Mesodermal cell (in vitro differentiated cells): Measurements from ENCODE around the gene CATSPERB.
"Not testable (repeated sequence)": the region's sequence is repeated elsewhere in the genome, so short reads cannot be mapped to it uniquely, and the experiment has no call there.

Experiments
- H3K27ac ChIP-seq: 2 replicates; pipeline ENCODE4 v1.7.0; 2013; ENCODE audit warnings: mild to moderate bottlenecking, low read depth, low read length, moderate library complexity; ENCODE audit not compliant: severe bottlenecking
- H3K36me3 ChIP-seq: 2 replicates; pipeline ENCODE4 v1.7.1; 2013; ENCODE audit warnings: mild to moderate bottlenecking, low read length, moderate library complexity; ENCODE audit not compliant: control insufficient read depth, insufficient read depth
- H3K4me1 ChIP-seq: one replicate; pipeline ENCODE4 v1.7.1; 2013; ENCODE audit warnings: mild to moderate bottlenecking, low read length; ENCODE audit not compliant: insufficient read depth, control insufficient read depth, poor library complexity, severe bottlenecking
- H3K4me3 ChIP-seq: 2 replicates; pipeline ENCODE4 v1.7.0; 2013; ENCODE audit warnings: low read length, control low read depth, mild to moderate bottlenecking; ENCODE audit not compliant: insufficient read depth, poor library complexity, severe bottlenecking; ENCODE audit errors: extremely low read depth
- H3K9me3 ChIP-seq: 2 replicates; pipeline ENCODE4 v1.7.1; 2013; ENCODE audit warnings: mild to moderate bottlenecking, low read length, moderate library complexity; ENCODE audit not compliant: control insufficient read depth
- WGBS, 2 experiments: methylation state at CpG; one replicate each; pipeline ENCODE4 v1.1.5; 2013; ENCODE audit warnings: missing lambda C conversion rate in 2 of 2; ENCODE audit not compliant: insufficient coverage in 2 of 2; 5-methylcytosine and 5-hydroxymethylcytosine counted together

CATSPERB gene

GRCh38 chr14:91752961-91753360 is 21.1 kb upstream of the CATSPERB start:
- no peak overlapping the region for H3K27ac ChIP-seq
- 71 to 90% methylated on average over 1 of the region's 1 CpG for WGBS, 2 experiments

GRCh38 chr14:91751719-91752118 is 19.8 kb upstream of the CATSPERB start:
- WGBS, 2 experiments = no CpG with 5 or more reads among the region's 2 CpGs
- Histone ChIP-seq H3K4me1 (no peaks in the 10 kb centered on the region), H3K36me3 (no peaks in the 10 kb centered on the region), H3K4me3 (no peak overlapping the region), H3K9me3 (no peaks in the 10 kb centered on the region), H3K27ac (no peak overlapping the region)

More at GRCh38 chr14:91752961-91753360, 21.1 kb upstream of the CATSPERB start:
- Histone ChIP-seq H3K4me3 (no peak overlapping the region), H3K4me1 (no peaks in the 10 kb centered on the region), H3K9me3 (no peaks in the 10 kb centered on the region), H3K36me3 (no peaks in the 10 kb centered on the region)

- 93 to 100% methylated on average over 1 to 3 of the region's 3 CpGs for WGBS, 2 experiments
These were observed 18.8 kb upstream of the CATSPERB start for GRCh38 chr14:91750634-91751198.

GRCh38 chr14:91749868-91750267 is 18.0 kb upstream of the CATSPERB start:
- 57 to 86% methylated on average over 1 to 2 of the region's 2 CpGs for WGBS, 2 experiments
- Histone ChIP-seq H3K27ac (no peak overlapping the region), H3K9me3 (no peaks in the 10 kb centered on the region), H3K36me3 (no peaks in the 10 kb centered on the region), H3K4me1 (no peaks in the 10 kb centered on the region), H3K4me3 (no peak overlapping the region)

More at GRCh38 chr14:91750634-91751198, 18.8 kb upstream of the CATSPERB start:
- Histone ChIP-seq H3K36me3 (no peaks in the 10 kb centered on the region), H3K9me3 (no peaks in the 10 kb centered on the region), H3K4me1 (no peaks in the 10 kb centered on the region), H3K27ac (no peak overlapping the region), H3K4me3 (no peak overlapping the region)

- H3K4me3 ChIP-seq = no peak overlapping the region
- no CpG with 5 or more reads among the region's 2 CpGs for WGBS, 2 experiments
These were observed 16.2 kb upstream of the CATSPERB start for GRCh38 chr14:91748049-91748448.

GRCh38 chr14:91745344-91745743 is 13.5 kb upstream of the CATSPERB start:
- no peaks in the 10 kb centered on the region for H3K9me3 ChIP-seq
- H3K27ac ChIP-seq = no peak overlapping the region
- WGBS, 2 experiments = no CpG with 5 or more reads among the region's 1 CpG
- H3K4me1 ChIP-seq = no peaks in the 10 kb centered on the region
- H3K36me3 ChIP-seq = no peaks in the 10 kb centered on the region
- H3K4me3 ChIP-seq = no peak overlapping the region

More at GRCh38 chr14:91748049-91748448, 16.2 kb upstream of the CATSPERB start:
- Histone ChIP-seq H3K36me3 (no peaks in the 10 kb centered on the region), H3K27ac (no peak overlapping the region), H3K4me1 (no peaks in the 10 kb centered on the region), H3K9me3 (no peaks in the 10 kb centered on the region)

GRCh38 chr14:91744068-91744480 is 12.2 kb upstream of the CATSPERB start:
- Histone ChIP-seq H3K27ac (no peak overlapping the region), H3K4me1 (no peaks in the 10 kb centered on the region), H3K4me3 (no peak overlapping the region), H3K9me3 (no peaks in the 10 kb centered on the region), H3K36me3 (no peaks in the 10 kb centered on the region)
- 100% methylated on average over 2 of the region's 2 CpGs; no CpG with 5 or more reads in 1 of the 2 experiments for WGBS, 2 experiments

- no peak overlapping the region for H3K4me3 ChIP-seq
- no peak overlapping the region for H3K27ac ChIP-seq
- H3K9me3 ChIP-seq = no peaks in the 10 kb centered on the region
- WGBS, 2 experiments = 90 to 100% methylated on average over 1 to 2 of the region's 2 CpGs
- no peaks in the 10 kb centered on the region for H3K36me3 ChIP-seq
- no peaks in the 10 kb centered on the region for H3K4me1 ChIP-seq
These were observed 11.4 kb upstream of the CATSPERB start for GRCh38 chr14:91743305-91743653.

GRCh38 chr14:91742621-91743304 is 10.9 kb upstream of the CATSPERB start:
- 86% methylated on average over 1 of the region's 1 CpG; no CpG with 5 or more reads in 1 of the 2 experiments for WGBS, 2 experiments
- Histone ChIP-seq H3K4me3 (no peak overlapping the region), H3K36me3 (no peaks in the 10 kb centered on the region), H3K4me1 (no peaks in the 10 kb centered on the region), H3K27ac (no peak overlapping the region), H3K9me3 (no peaks in the 10 kb centered on the region)

- not testable (repeated sequence) for H3K27ac ChIP-seq, H3K4me3 ChIP-seq, H3K4me1 ChIP-seq, H3K9me3 ChIP-seq, H3K36me3 ChIP-seq
- WGBS, 2 experiments = 80 to 89% methylated on average over 1 of the region's 2 CpGs
These were observed 8.0 kb upstream of the CATSPERB start for GRCh38 chr14:91739867-91740266.

GRCh38 chr14:91737619-91738018 is 5.7 kb upstream of the CATSPERB start:
- no peak overlapping the region for H3K4me3 ChIP-seq
- no peak overlapping the region for H3K27ac ChIP-seq
- WGBS, 2 experiments = 94 to 96% methylated on average over 3 to 4 of the region's 5 CpGs
- no peaks in the 10 kb centered on the region for H3K4me1 ChIP-seq
- no peaks in the 10 kb centered on the region for H3K9me3 ChIP-seq
- H3K36me3 ChIP-seq = no peaks in the 10 kb centered on the region
